Esophagus muscularis mucosa (tissue), 4 donors: ENCODE data around the gene AGL.

ENCODE experiments used
- EP300 ChIP-seq: sonication (generic); formaldehyde crosslinking; IDR thresholded peaks from one replicate; pipeline ENCODE4 v1.6.1; 2017; ENCODE audit warnings: antibody characterized with exemption
- POLR2A ChIP-seq: fragments of 450-650 bp; IDR thresholded peaks from one replicate; pipeline ENCODE4 v1.6.1; 2017; ENCODE audit warnings: antibody characterized with exemption, moderate library complexity, mild to moderate bottlenecking, low read depth
- TF ChIP-seq, protein P1 (sequence below), 3 experiments: fragments of 200-600 bp in 2 of 3; fragments of 450-650 bp in 1 of 3; sonication (generic) in 2 of 3; IDR thresholded peaks; one replicate each; pipeline ENCODE4 v1.5.1; 2017 to 2019; ENCODE audit warnings: antibody characterized with exemption in 3 of 3, mild to moderate bottlenecking in 2 of 3, moderate library complexity in 1 of 3

DNA sequence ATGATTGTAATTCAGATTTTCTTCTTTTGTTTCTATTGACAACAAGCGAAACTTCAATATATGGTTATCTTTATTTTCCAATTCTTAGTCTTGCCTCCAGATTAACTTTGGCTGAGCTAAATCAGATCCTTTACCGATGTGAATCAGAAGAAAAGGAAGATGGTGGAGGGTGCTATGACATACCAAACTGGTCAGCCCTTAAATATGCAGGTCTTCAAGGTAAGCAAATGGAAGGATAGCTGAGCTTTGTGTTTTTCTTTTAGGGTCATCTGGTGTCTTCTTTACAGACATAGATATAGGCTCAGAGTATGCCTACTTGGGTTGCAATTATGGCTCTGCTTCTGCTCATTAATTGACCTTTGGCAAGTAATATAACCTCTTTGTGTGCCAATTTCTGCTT, 37.7 kb downstream of the AGL start:
- TF ChIP-seq POLR2A (no peak), EP300 (no peak)
- TF ChIP-seq, protein P1, sequence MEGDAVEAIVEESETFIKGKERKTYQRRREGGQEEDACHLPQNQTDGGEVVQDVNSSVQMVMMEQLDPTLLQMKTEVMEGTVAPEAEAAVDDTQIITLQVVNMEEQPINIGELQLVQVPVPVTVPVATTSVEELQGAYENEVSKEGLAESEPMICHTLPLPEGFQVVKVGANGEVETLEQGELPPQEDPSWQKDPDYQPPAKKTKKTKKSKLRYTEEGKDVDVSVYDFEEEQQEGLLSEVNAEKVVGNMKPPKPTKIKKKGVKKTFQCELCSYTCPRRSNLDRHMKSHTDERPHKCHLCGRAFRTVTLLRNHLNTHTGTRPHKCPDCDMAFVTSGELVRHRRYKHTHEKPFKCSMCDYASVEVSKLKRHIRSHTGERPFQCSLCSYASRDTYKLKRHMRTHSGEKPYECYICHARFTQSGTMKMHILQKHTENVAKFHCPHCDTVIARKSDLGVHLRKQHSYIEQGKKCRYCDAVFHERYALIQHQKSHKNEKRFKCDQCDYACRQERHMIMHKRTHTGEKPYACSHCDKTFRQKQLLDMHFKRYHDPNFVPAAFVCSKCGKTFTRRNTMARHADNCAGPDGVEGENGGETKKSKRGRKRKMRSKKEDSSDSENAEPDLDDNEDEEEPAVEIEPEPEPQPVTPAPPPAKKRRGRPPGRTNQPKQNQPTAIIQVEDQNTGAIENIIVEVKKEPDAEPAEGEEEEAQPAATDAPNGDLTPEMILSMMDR (IDR thresholded peaks at IDR 0.05): no peak
